ENCODE results near the gene DDX25.

DNA sequence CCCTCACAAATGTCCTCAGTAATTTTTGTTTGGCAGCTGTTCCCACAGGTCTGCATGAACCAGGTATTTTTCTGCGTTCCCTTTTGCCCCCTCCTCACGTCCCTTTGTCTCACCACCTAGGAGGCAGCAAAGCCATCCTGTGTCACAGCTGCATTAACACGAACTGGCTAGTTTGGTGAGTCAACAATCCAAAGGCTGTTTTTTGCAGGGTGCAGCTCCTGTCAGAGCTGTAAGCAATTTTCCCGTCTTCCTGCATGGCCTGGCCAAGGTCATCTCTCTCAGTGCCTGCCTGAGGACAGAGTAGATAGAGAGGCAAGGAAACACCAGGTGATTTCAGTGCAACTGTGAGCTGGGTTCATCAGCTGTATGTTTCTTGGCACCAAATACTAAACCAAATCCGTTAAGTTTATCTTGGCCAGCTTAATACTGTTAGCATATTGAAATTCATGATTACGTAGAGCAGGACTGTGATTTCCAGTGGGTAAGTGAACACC lies 21.0 kb downstream of the DDX25 start:
- no peak for TF ChIP-seq EZH2phosphoT487 (conservative IDR thresholded peaks at IDR 0.05; ENCODE audit: low read length)
- TF ChIP-seq, protein P1, sequence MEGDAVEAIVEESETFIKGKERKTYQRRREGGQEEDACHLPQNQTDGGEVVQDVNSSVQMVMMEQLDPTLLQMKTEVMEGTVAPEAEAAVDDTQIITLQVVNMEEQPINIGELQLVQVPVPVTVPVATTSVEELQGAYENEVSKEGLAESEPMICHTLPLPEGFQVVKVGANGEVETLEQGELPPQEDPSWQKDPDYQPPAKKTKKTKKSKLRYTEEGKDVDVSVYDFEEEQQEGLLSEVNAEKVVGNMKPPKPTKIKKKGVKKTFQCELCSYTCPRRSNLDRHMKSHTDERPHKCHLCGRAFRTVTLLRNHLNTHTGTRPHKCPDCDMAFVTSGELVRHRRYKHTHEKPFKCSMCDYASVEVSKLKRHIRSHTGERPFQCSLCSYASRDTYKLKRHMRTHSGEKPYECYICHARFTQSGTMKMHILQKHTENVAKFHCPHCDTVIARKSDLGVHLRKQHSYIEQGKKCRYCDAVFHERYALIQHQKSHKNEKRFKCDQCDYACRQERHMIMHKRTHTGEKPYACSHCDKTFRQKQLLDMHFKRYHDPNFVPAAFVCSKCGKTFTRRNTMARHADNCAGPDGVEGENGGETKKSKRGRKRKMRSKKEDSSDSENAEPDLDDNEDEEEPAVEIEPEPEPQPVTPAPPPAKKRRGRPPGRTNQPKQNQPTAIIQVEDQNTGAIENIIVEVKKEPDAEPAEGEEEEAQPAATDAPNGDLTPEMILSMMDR (IDR thresholded peaks at IDR 0.05; ENCODE audit: insufficient read depth, low read length, poor library complexity, severe bottlenecking), result no peak

Measured in SU-DHL-6 (cell line).